Upper lobe of left lung (tissue), 6 donors: Measurements from ENCODE around the gene LARP6. TPM values are rescaled to one million over a fixed set of nuclear protein-coding genes. Genes with fewer than 3 reads are reported as not detected.

Experiments
- ATAC-seq, 2 donors: fragments of 200-7000 bp; cut with Tn5 transposase; one replicate each; pipeline ENCODE4 v1.9.1; 2022; ENCODE audit warnings: mild to moderate bottlenecking in 2 of 2, moderate library complexity in 2 of 2; ENCODE audit not compliant: low FRiP score in 2 of 2
- DNase-seq, 2 donors: peaks; one replicate each; pipeline ENCODE4 v3.0.0-alpha.2; 2019 to 2020
- H3K27ac ChIP-seq, 4 donors: fragments of 200-600 bp; sonication (generic); one replicate each; pipeline ENCODE4 v1.5.1; 2016 to 2019
- H3K27me3 ChIP-seq, 4 donors: fragments of 200-600 bp; sonication (generic); one replicate each; pipeline ENCODE4 v1.5.1; 2017 to 2019
- H3K36me3 ChIP-seq, 4 donors: fragments of 200-600 bp; sonication (generic); one replicate each; pipeline ENCODE4 v1.5.1; 2016 to 2019
- H3K4me1 ChIP-seq, 4 donors: fragments of 200-600 bp; sonication (generic); one replicate each; pipeline ENCODE4 v1.5.1; 2018 to 2019
- H3K4me3 ChIP-seq, 4 donors: fragments of 200-600 bp; sonication (generic); one replicate each; pipeline ENCODE4 v1.5.1; 2017 to 2019; ENCODE audit warnings: mild to moderate bottlenecking in 2 of 4, moderate library complexity in 1 of 4
- H3K9me3 ChIP-seq, 4 donors: fragments of 200-600 bp; sonication (generic); one replicate each; pipeline ENCODE4 v1.5.1; 2018 to 2019
- EP300 ChIP-seq, 4 donors: sonication (generic); formaldehyde crosslinking; IDR thresholded peaks; one replicate each; pipeline ENCODE4 v1.5.1; 2017; ENCODE audit warnings: antibody characterized with exemption in 4 of 4, control low read depth in 2 of 4
- POLR2A ChIP-seq, 4 donors: fragments of 450-650 bp; IDR thresholded peaks; one replicate each; pipeline ENCODE4 v1.5.1; 2016 to 2017; ENCODE audit warnings: antibody characterized with exemption in 4 of 4, mild to moderate bottlenecking in 2 of 4
- POLR2AphosphoS5 ChIP-seq, 2 donors: sonication (generic); formaldehyde crosslinking; IDR thresholded peaks; one replicate each; pipeline ENCODE4 v1.5.1; 2017; ENCODE audit warnings: antibody characterized with exemption in 2 of 2
- WGBS, 2 donors: methylation state at CpG; one replicate each; pipeline ENCODE4 v1.1.5; 2017 to 2018; 5-methylcytosine and 5-hydroxymethylcytosine counted together
- total RNA-seq, 6 donors: library from RNA; depleted of rRNA in 4 of 6; stranded (reverse); fragments of >200 nt in 4 of 6; gene quantifications; one replicate each; pipeline versions ENCODE4 v1.1.0 to v1.2.1, GENCODE V29; 2016 to 2021
- TF ChIP-seq, protein P1 (sequence below), 6 experiments: fragments of 450-650 bp in 4 of 6; fragments of 200-600 bp in 2 of 6; sonication (generic) in 2 of 6; IDR thresholded peaks; one replicate each; pipeline ENCODE4 v1.5.1; 2016 to 2019; ENCODE audit warnings: antibody characterized with exemption in 6 of 6
- donor health status: DM: no; HTN: no; CAD: no; lungs with moderate emphysema.
- donor health status: DM: no; HTN: yes; CAD: no; lungs with severe emphysema.

The LARP6 gene
- total RNA-seq, 6 donors from 2014 or later, result 1.0 to 12.0 (median 5.2) TPM

DNA sequence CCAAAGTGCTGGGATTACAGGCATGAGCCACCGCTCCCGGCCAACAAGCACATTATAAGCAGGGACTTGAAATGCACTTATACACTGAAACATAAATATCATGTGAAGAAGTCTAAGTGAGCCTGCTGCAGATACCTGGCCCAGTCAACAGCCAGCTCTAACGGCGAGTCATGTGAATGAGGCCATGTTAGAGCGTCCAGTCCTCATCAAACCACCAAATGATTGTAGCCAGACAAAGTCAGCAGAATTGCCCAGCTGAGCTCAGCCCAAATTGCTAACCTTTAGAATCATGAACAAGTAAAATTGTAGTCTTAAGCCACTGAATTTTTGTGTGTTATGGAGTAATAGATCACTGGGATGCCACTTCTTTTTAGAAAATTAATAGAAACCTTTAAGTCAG lies 52.8 kb downstream of the LARP6 start:
- ATAC-seq, result no peak
- Histone ChIP-seq H3K36me3 (no peaks in the 10 kb centered on the region), H3K4me3 (no peak overlapping the region), H3K27ac (peak overlapping the region; percentile 35 to 50 (median 46)), H3K9me3 (no peaks in the 10 kb centered on the region), H3K27me3 (no peaks in the 10 kb centered on the region), H3K4me1 (peaks cover 18 to 24% (median 18%) of the 10 kb centered on the region in 4 donors)
- DNase-seq, result no peak
- no peak for TF ChIP-seq POLR2A (IDR thresholded peaks at IDR 0.05)
- TF ChIP-seq EP300 (IDR thresholded peaks at IDR 0.05), result no peak
- TF ChIP-seq POLR2AphosphoS5 (IDR thresholded peaks at IDR 0.05), result no peak
- TF ChIP-seq, protein P1, sequence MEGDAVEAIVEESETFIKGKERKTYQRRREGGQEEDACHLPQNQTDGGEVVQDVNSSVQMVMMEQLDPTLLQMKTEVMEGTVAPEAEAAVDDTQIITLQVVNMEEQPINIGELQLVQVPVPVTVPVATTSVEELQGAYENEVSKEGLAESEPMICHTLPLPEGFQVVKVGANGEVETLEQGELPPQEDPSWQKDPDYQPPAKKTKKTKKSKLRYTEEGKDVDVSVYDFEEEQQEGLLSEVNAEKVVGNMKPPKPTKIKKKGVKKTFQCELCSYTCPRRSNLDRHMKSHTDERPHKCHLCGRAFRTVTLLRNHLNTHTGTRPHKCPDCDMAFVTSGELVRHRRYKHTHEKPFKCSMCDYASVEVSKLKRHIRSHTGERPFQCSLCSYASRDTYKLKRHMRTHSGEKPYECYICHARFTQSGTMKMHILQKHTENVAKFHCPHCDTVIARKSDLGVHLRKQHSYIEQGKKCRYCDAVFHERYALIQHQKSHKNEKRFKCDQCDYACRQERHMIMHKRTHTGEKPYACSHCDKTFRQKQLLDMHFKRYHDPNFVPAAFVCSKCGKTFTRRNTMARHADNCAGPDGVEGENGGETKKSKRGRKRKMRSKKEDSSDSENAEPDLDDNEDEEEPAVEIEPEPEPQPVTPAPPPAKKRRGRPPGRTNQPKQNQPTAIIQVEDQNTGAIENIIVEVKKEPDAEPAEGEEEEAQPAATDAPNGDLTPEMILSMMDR (IDR thresholded peaks at IDR 0.05), result no peak
- 81 to 85% methylated on average over 3 to 5 of the region's 5 CpGs for WGBS, 2 donors

DNA sequence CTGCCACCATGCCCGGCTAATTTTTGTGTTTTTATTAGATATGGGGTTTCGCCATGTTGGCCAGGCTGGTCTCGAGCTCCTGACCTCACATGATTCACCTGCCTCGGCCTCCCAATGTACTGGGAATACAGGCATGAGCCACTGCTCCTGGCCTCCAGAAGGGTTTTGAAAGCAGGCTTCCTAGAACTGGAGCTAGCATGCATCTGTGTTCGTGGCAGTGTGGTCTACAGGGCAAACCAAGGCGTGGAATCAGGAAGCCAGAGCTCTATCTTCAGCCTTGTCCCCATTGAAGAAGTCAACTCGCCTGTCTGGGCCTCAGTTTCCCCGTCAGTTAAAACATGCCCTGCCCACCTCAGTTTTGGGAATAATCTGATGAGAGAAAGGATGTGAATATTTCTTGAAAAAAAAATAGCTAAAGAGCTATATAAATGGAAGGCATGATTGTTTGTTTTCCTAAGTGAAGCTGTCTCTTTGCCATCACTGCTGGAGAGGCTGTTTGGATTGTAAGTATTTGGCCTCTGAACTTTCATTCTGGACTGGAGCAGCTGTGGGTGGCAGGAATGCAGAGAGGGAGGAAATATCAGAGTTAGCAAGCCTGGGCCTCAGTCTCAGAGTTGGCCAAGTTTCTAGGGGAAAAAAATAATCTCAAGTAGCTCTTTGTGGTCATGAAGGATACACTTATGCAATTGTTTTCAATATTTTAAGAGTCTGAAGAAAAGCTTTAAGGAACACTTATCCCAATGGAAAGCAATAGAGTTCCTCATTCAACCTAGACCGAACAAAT lies 54.1 kb downstream of the LARP6 start:
- ATAC-seq, result peak; percentile 84 to 92
- Histone ChIP-seq H3K4me1 (peaks cover 18 to 24% (median 18%) of the 10 kb centered on the region in 4 donors), H3K36me3 (no peaks in the 10 kb centered on the region), H3K4me3 (no peak overlapping the region), H3K27ac (peak overlapping the region; percentile 4 to 68 (median 35)), H3K27me3 (no peaks in the 10 kb centered on the region), H3K9me3 (no peaks in the 10 kb centered on the region)
- DNase-seq, result peak in 1 of 2 donors; percentile 61
- TF ChIP-seq, protein P1 (IDR thresholded peaks at IDR 0.05), result no peak
- TF ChIP-seq POLR2AphosphoS5 (IDR thresholded peaks at IDR 0.05), result peak; percentile 46 to 59
- TF ChIP-seq EP300 (IDR thresholded peaks at IDR 0.05), result peak in 1 of 4 donors; percentile 40
- 61 to 70% methylated on average over 9 of the region's 9 CpGs for WGBS, 2 donors

DNA sequence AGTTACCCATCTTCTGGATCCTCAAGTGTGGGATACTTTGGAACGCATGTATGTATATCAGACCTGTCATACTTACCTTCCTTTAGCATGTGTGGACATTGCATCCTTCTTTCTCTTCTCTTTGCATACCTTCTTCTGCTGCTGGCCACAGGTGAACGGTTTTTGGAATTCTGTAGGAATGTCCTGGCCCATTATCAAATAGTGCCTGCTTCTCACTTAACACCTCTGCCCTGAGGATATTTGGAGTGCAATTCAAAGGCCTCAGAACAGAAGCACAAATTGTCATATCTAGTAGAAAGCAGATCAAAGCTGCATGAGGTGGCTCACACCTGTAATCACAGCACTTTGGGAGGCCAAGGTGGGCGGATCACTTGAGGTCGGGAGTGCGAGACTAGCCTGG lies 56.5 kb downstream of the LARP6 start:
- H3K27ac ChIP-seq, result no peak overlapping the region
- TF ChIP-seq, protein P1 (IDR thresholded peaks at IDR 0.05), result no peak
- TF ChIP-seq POLR2AphosphoS5 (IDR thresholded peaks at IDR 0.05) (no peak), POLR2A (IDR thresholded peaks at IDR 0.05) (no peak), EP300 (IDR thresholded peaks at IDR 0.05) (no peak)
- no peaks in the 10 kb centered on the region for H3K36me3 ChIP-seq
- peaks cover 18 to 24% (median 18%) of the 10 kb centered on the region in 4 donors for H3K4me1 ChIP-seq
- DNase-seq, result no peak
- no peak for ATAC-seq
- 83 to 92% methylated on average over 5 of the region's 5 CpGs for WGBS, 2 donors
- H3K27me3 ChIP-seq, result no peaks in the 10 kb centered on the region
- H3K4me3 ChIP-seq, result no peak overlapping the region
- no peaks in the 10 kb centered on the region for H3K9me3 ChIP-seq

DNA sequence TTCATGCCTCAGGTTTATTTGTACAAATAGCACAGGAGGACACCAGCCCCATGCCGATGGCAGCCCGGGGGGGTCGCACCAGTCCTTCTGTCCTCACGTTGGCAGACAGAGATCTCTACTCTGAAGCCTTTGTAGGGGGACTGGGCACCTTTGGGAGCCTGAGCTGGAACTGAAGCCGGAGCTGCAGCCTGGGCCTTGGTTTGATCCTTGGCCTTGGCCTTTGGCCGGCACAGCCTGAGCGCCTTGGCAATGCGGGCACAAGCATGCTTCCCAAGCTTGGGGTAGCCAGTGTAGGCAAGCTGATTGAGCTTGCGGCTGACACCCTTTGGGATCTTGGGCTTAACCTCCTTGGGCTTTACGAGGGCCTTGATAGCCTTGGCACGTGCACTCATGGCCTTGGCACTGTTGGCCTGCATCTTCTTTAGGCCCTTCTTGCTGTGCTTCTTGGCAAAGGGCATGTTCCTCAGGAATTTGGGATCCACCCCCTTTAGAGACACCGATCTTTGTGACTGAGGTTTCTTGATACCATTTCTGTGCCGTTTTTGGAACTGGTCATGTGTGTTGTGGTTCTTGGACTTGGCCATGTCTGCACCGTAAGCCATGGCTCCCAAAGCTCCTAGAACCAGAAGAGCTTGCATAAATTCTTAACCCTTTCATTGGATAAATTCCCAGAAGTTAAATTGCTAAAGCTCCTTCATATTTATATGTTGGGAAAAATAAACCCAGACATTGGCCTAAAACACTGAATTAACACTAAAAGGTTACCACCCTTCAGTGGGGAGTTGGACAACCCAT lies 57.2 kb downstream of the LARP6 start:
- H3K4me1 ChIP-seq, result peaks cover 18 to 24% (median 18%) of the 10 kb centered on the region in 4 donors
- no peaks in the 10 kb centered on the region for H3K36me3 ChIP-seq
- ATAC-seq, result no peak
- no peaks in the 10 kb centered on the region for H3K9me3 ChIP-seq
- 90 to 93% methylated on average over 10 to 14 of the region's 14 CpGs for WGBS, 2 donors
- H3K27me3 ChIP-seq, result no peaks in the 10 kb centered on the region
- H3K27ac ChIP-seq, result no peak overlapping the region
- TF ChIP-seq EP300 (IDR thresholded peaks at IDR 0.05) (no peak), POLR2AphosphoS5 (IDR thresholded peaks at IDR 0.05) (no peak), POLR2A (IDR thresholded peaks at IDR 0.05) (no peak)
- TF ChIP-seq, protein P1 (IDR thresholded peaks at IDR 0.05), result no peak
- peak in 1 of 2 donors; percentile 56 for DNase-seq
- H3K4me3 ChIP-seq, result no peak overlapping the region
